AG04449 (cell line): ENCODE measurements around the gene MSH3.

Experiments
- CTCF ChIA-PET: fragments of 350-600 bp; formaldehyde crosslinking; extraction: SDS; loops from one replicate; lab custom pipeline; 2021; ENCODE audit warnings: antibody characterized with exemption; lab: Yijun Ruan, JAX
- POLR2A ChIA-PET: fragments of 400-600, 350-600 bp; formaldehyde crosslinking; extraction: SDS; loops from one replicate; lab custom pipeline; 2020; ENCODE audit warnings: antibody characterized with exemption, inconsistent platforms; lab: Yijun Ruan, JAX
- DNase-seq: peaks from one replicate; pipeline ENCODE4 v3.0.0-alpha.2; 2010; ENCODE audit warnings: low read depth, low spot score
- H3K4me3 ChIP-seq: 2 replicates; pipeline ENCODE4 v1.5.1; 2011; ENCODE audit warnings: low read depth, mild to moderate bottlenecking, control low read depth, low read length
- CTCF ChIP-seq: IDR thresholded peaks from one replicate; pipeline ENCODE4 v1.5.1; 2011; ENCODE audit warnings: mild to moderate bottlenecking, moderate library complexity, low read length, control low read depth, inconsistent platforms; ENCODE audit not compliant: insufficient read depth; ENCODE audit errors: missing control alignments

The MSH3 gene

GRCh38 chr5:80853413-80853812, 199.0 kb downstream of the MSH3 start:
- no peak for DNase-seq
- POLR2A ChIA-PET: no interaction called here
- H3K4me3 ChIP-seq: no peak overlapping the region
- CTCF ChIA-PET: no interaction called here
- no peak for TF ChIP-seq CTCF

DNA sequence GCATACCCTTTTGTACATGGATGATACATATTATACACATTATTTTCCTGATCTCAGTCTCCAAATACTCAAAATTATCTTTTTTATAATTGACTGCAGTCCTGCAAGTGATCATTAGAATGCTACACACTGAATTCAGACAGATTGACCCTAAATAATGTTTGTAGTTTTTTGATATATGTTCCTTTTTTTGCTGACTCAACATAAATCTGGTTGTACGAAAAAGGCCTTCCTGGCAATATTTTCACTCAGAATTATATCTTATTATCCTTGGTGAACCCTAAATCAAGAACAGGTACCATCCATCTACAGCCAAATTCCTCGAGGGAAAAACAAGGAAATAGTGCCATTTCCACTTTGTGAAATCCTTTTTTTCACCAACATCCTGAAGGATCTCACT, 200.1 kb downstream of the MSH3 start:
- no peak for DNase-seq
- H3K4me3 ChIP-seq: no peak overlapping the region
- no peak for TF ChIP-seq CTCF
- POLR2A ChIA-PET: no interaction called here
- CTCF ChIA-PET: no interaction called here

GRCh38 chr5:80860924-80861613, 206.6 kb downstream of the MSH3 start:
- peak; percentile 80 for DNase-seq
- CTCF ChIA-PET: no interaction called here

DNA sequence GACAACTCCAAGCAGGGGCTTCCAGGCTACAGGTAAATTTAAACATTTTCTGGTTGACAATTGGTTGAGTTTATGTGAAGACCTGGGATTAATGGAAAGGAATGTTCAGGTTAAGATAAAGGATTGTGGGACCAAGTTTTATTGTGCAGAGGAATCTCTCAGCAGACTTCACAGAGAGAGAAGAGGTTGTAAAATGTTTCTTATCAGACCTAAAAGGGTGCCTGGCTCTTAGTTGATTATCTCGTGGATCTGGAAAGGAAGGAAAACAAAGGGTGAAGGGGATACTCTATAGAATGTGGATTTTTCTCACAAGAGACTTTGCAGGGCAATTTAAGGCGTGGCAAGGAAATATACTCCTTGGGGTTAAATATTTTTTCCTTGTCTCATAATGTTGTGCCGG, 209.3 kb downstream of the MSH3 start:
- DNase-seq: no peak
- CTCF ChIA-PET: no interaction called here
- no peak overlapping the region for H3K4me3 ChIP-seq
- no peak for TF ChIP-seq CTCF
- POLR2A ChIA-PET: no interaction called here

More at GRCh38 chr5:80860924-80861613, 206.6 kb downstream of the MSH3 start:
- no peak for TF ChIP-seq CTCF
- no peak overlapping the region for H3K4me3 ChIP-seq
- POLR2A ChIA-PET: no interaction called here

- CTCF ChIA-PET: no interaction called here
- POLR2A ChIA-PET: no interaction called here
- no peak for TF ChIP-seq CTCF
- H3K4me3 ChIP-seq: no peak overlapping the region
- DNase-seq: no peak
Measured at GRCh38 chr5:80864109-80864508, 209.7 kb downstream of the MSH3 start.

DNA sequence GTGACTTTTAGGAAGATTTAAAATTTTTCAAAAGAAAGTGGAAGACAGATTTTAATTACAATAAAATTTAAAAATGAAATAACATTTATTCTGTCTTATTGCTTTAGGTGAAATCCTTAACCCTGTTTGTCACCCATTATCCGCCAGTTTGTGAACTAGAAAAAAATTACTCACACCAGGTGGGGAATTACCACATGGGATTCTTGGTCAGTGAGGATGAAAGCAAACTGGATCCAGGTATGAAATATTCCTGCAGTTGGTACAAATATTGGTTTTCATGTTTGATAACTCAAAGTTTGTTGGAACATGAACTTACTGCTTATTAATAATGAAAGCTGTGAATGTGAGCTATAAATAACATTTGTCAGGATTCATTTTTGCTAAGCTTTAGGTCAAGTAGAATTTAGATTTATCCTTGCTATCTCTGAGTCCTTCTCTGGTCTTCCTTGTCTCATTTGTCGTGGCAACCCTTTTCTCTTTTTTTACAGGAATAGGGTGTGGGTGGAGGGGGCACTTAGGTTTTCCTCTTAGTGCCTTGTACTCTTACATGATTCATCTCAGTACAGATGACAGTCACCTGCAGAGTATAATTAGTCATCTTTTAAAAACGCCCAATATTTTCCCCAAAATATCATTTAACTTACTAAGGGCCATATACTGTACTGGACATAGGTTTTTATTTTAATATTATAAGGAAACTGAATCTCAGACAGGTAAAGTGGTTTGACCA, 210.4 kb downstream of the MSH3 start:
- no peak for DNase-seq
- POLR2A ChIA-PET: no interaction called here
- CTCF ChIA-PET: no interaction called here
- no peak overlapping the region for H3K4me3 ChIP-seq
- no peak for TF ChIP-seq CTCF
